GM23248 (cell line): ENCODE measurements around the gene RAMP3. TPM values are rescaled to one million over a fixed set of nuclear protein-coding genes. Genes with fewer than 3 reads are reported as not detected.

Source experiments
- DNase-seq: peaks from one replicate; pipeline ENCODE4 v3.0.0-alpha.2; 2015
- H2AFZ ChIP-seq: fragments of 200-600 bp; sonication (generic); 2 replicates; pipeline ENCODE4 v1.6.1; 2016; ENCODE audit warnings: antibody characterized with exemption
- H3F3A ChIP-seq: fragments of 200-600 bp; sonication (generic); 2 replicates; pipeline ENCODE4 v1.6.1; 2016; ENCODE audit warnings: mild to moderate bottlenecking, antibody characterized with exemption, mixed run types; ENCODE audit not compliant: insufficient read depth
- H3K27ac ChIP-seq: fragments of 200-600 bp; sonication (generic); 2 replicates; pipeline ENCODE4 v1.5.1; 2016; ENCODE audit warnings: mild to moderate bottlenecking
- H3K27me3 ChIP-seq: fragments of 200-600 bp; sonication (generic); replicated peaks from 2 replicates; pipeline ENCODE4 v1.6.1; 2016; ENCODE audit warnings: mild to moderate bottlenecking; ENCODE audit not compliant: insufficient read depth
- H3K36me3 ChIP-seq: fragments of 200-600 bp; sonication (generic); 2 replicates; pipeline ENCODE4 v1.6.1; 2016; ENCODE audit warnings: low read depth, mild to moderate bottlenecking
- H3K4me1 ChIP-seq: fragments of 200-600 bp; sonication (generic); 2 replicates; pipeline ENCODE4 v1.6.1; 2016; ENCODE audit warnings: mild to moderate bottlenecking; ENCODE audit not compliant: insufficient read depth
- H3K4me2 ChIP-seq: fragments of 200-600 bp; sonication (generic); one replicate; pipeline ENCODE4 v1.6.1; 2016; ENCODE audit warnings: mild to moderate bottlenecking; ENCODE audit not compliant: unreplicated experiment
- H3K4me3 ChIP-seq: fragments of 200-600 bp; sonication (generic); 2 replicates; pipeline ENCODE4 v1.5.1; 2016; ENCODE audit warnings: mild to moderate bottlenecking
- H3K79me2 ChIP-seq: fragments of 200-600 bp; sonication (generic); 2 replicates; pipeline ENCODE4 v1.6.1; 2016; ENCODE audit warnings: mild to moderate bottlenecking; ENCODE audit not compliant: insufficient read depth
- H3K9ac ChIP-seq: fragments of 200-600 bp; sonication (generic); 2 replicates; pipeline ENCODE4 v1.6.1; 2016; ENCODE audit warnings: mild to moderate bottlenecking
- H3K9me2 ChIP-seq: fragments of 200-600 bp; sonication (generic); 2 replicates; pipeline ENCODE4 v1.6.1; 2016; ENCODE audit warnings: mixed run types, mild to moderate bottlenecking, moderate library complexity; ENCODE audit not compliant: insufficient read depth
- H3K9me3 ChIP-seq: fragments of 200-600 bp; sonication (generic); one replicate; pipeline ENCODE4 v1.6.1; 2017; ENCODE audit warnings: low read depth
- H4K20me1 ChIP-seq: fragments of 200-600 bp; sonication (generic); 2 replicates; pipeline ENCODE4 v1.6.0; 2016; ENCODE audit not compliant: insufficient read depth
- EZH2 ChIP-seq: fragments of 200-600 bp; sonication (generic); IDR thresholded peaks from 2 replicates; pipeline ENCODE4 v1.6.1; 2018; ENCODE audit warnings: antibody characterized with exemption, mild to moderate bottlenecking; ENCODE audit not compliant: insufficient read depth, poor library complexity, severe bottlenecking
- EZH2phosphoT487 ChIP-seq: fragments of 200-600 bp; sonication (generic); IDR thresholded peaks from 2 replicates; pipeline ENCODE4 v1.6.1; 2018; ENCODE audit warnings: antibody characterized with exemption, moderate library complexity, mild to moderate bottlenecking, low read depth; ENCODE audit not compliant: insufficient read depth
- WGBS, 2 experiments: methylation state at CpG; one replicate each; pipeline ENCODE4 v1.1.6; 2015 to 2017; ENCODE audit warnings: low lambda C conversion rate in 2 of 2, low coverage in 1 of 2; ENCODE audit errors: missing lambda C conversion rate in 2 of 2; 5-methylcytosine and 5-hydroxymethylcytosine counted together
- in situ Hi-C: fragments of 300-500 bp; cut with MboI; formaldehyde crosslinking; loops from 2 replicates; pipeline ENCODE4 v1.15.0; 2020
- polyA plus RNA-seq: library from polyadenylated mRNA; unstranded; fragments of >200 nt; fragmentation: Nextera tagmentation; extraction: Ambion mirVana; gene quantifications from 2 replicates; pipeline ENCODE4 v1.2.1, GENCODE V29; 2016
- total RNA-seq: library from RNA; depleted of rRNA; stranded (reverse); fragments of >200 nt; shearing (Covaris generic); gene quantifications from 2 replicates; pipeline ENCODE4 v1.2.3, GENCODE V29; 2014

The RAMP3 gene
- total and polyA plus RNA-seq, 2 experiments from 2014 or later = not detected

GRCh38 chr7:45223078-45223477 is 65.5 kb downstream of the RAMP3 start:
- Histone ChIP-seq H3K36me3 (no peaks in the 10 kb centered on the region), H3K27me3 (peaks cover 24% of the 10 kb centered on the region; the same call in 1 of the 2 replicates), H3K79me2 (no peaks in the 10 kb centered on the region), H2AFZ (no peak overlapping the region), H3K9ac (no peak overlapping the region), H3K4me2 (no peak overlapping the region), H3K9me3 (no peaks in the 10 kb centered on the region), H4K20me1 (no peaks in the 10 kb centered on the region), H3K27ac (no peak overlapping the region), H3K4me1 (no peaks in the 10 kb centered on the region), H3K4me3 (no peak overlapping the region), H3F3A (no peaks in the 10 kb centered on the region), H3K9me2 (no peaks in the 10 kb centered on the region)
- no peak for TF ChIP-seq EZH2phosphoT487
- no peak for DNase-seq
- in situ Hi-C loops = no loop called here

- Histone ChIP-seq H3K79me2 (no peaks in the 10 kb centered on the region), H2AFZ (no peak overlapping the region), H3K4me1 (no peaks in the 10 kb centered on the region), H3F3A (no peaks in the 10 kb centered on the region), H3K9me3 (no peaks in the 10 kb centered on the region), H4K20me1 (no peaks in the 10 kb centered on the region), H3K27ac (no peak overlapping the region), H3K27me3 (peaks cover 30% of the 10 kb centered on the region), H3K9ac (no peak overlapping the region), H3K4me2 (no peak overlapping the region), H3K4me3 (no peak overlapping the region), H3K9me2 (no peaks in the 10 kb centered on the region), H3K36me3 (no peaks in the 10 kb centered on the region)
- TF ChIP-seq EZH2phosphoT487 (no peak), EZH2 (no peak)
- WGBS, 2 experiments = 44 to 49% methylated on average over 12 to 13 of the region's 13 CpGs
- in situ Hi-C loops = no loop called here
- no peak for DNase-seq
These were observed 66.4 kb downstream of the RAMP3 start for GRCh38 chr7:45223728-45224630.

GRCh38 chr7:45224832-45225231 is 67.2 kb downstream of the RAMP3 start:
- in situ Hi-C loops = no loop called here
- Histone ChIP-seq H3K27me3 (peaks cover 38% of the 10 kb centered on the region), H3K9me3 (no peaks in the 10 kb centered on the region), H3K4me3 (no peak overlapping the region), H3K27ac (no peak overlapping the region), H4K20me1 (no peaks in the 10 kb centered on the region), H2AFZ (no peak overlapping the region), H3K9ac (no peak overlapping the region), H3K79me2 (no peaks in the 10 kb centered on the region), H3K9me2 (no peaks in the 10 kb centered on the region), H3K36me3 (no peaks in the 10 kb centered on the region), H3K4me1 (no peaks in the 10 kb centered on the region), H3F3A (no peaks in the 10 kb centered on the region), H3K4me2 (no peak overlapping the region)
- WGBS, 2 experiments = 0 to 2% methylated on average over 3 of the region's 3 CpGs
- no peak for TF ChIP-seq EZH2phosphoT487
- TF ChIP-seq EZH2 = no peak
- DNase-seq = peak; percentile 15

- no peak for DNase-seq
- Histone ChIP-seq H3K79me2 (no peaks in the 10 kb centered on the region), H3K27me3 (peaks cover 32% of the 10 kb centered on the region), H3K27ac (no peak overlapping the region), H4K20me1 (no peaks in the 10 kb centered on the region), H3K9me2 (no peaks in the 10 kb centered on the region), H3K9me3 (no peaks in the 10 kb centered on the region), H3K36me3 (no peaks in the 10 kb centered on the region), H2AFZ (no peak overlapping the region), H3F3A (no peaks in the 10 kb centered on the region), H3K4me3 (no peak overlapping the region), H3K4me1 (no peaks in the 10 kb centered on the region), H3K9ac (no peak overlapping the region), H3K4me2 (no peak overlapping the region)
- in situ Hi-C loops = no loop called here
- 42 to 46% methylated on average over 9 of the region's 9 CpGs for WGBS, 2 experiments
- TF ChIP-seq EZH2phosphoT487 (no peak), EZH2 (no peak)
These were observed 67.8 kb downstream of the RAMP3 start for GRCh38 chr7:45225311-45225947.
